ENCODE data around the gene GRID1.
A peak's percentile ranks its signal among the peaks of the same experiment; 100 is the strongest.
"Not testable (repeated sequence)": the region's sequence is repeated elsewhere in the genome, so short reads cannot be mapped to it uniquely, and the experiment has no call there.

GRID1 gene

DNA sequence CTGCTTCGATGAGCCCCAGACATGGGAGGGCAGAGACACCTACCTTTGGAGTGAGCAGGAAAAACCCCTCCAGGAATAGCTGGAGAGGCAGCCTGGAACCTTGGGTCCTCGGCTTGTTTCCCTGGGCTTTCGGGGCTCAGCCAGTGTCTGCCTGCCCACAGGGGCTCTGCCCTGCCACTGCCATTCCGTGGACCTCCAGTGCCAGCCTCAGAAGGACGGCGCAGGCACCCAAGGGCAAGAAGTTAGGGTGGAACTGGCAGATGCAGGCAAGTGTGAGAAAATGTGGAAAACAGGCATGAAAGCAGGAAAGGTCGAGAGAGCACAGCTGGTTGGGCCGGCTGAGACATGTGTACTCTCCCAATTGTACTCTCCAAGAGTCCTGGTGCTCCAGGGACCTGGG lies 281.5 kb downstream of the GRID1 start:
- DNase-seq (ENCODE audit: insufficient read length, low spot score), result no peak
- TF ChIP-seq POLR2A (IDR thresholded peaks at IDR 0.05; ENCODE audit: low read depth, low read length), result no peak
- TF ChIP-seq PAX5 (IDR thresholded peaks at IDR 0.05; ENCODE audit: insufficient read depth, low read length, severe bottlenecking), result no peak
- TF ChIP-seq SPI1 (IDR thresholded peaks at IDR 0.05; ENCODE audit: low read depth, low read length), result no peak
- no peak for TF ChIP-seq POLR2AphosphoS5 (IDR thresholded peaks at IDR 0.05; ENCODE audit: low read depth, low read length)
- TF ChIP-seq POU2F2 (IDR thresholded peaks at IDR 0.05; ENCODE audit: low read depth, low read length), result no peak
- TF ChIP-seq TAF1 (IDR thresholded peaks at IDR 0.05; ENCODE audit: low read depth, low read length), result no peak
- FAIRE-seq, result no peak

DNA sequence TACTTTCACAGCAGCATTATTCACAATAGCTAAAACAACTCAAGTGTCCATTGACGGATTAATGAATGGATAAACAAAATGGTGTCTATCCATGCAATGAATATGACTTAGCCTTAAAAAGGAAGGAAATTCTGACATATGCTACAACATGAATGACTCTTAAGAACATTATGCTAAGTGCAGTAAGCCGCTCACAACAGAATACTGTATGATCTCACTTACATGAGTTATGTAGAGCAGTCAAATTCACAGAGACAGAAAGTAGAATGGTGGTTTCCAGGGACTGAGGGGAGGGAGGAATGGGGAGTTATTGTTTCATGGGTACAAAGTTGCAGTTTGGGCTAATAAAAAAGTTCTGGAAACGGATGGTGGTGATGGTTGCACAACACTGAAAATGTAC lies 282.0 kb downstream of the GRID1 start:
- TF ChIP-seq TAF1 (IDR thresholded peaks at IDR 0.05; ENCODE audit: low read depth, low read length) (no peak), SPI1 (IDR thresholded peaks at IDR 0.05; ENCODE audit: low read depth, low read length) (no peak), POU2F2 (IDR thresholded peaks at IDR 0.05; ENCODE audit: low read depth, low read length) (no peak), PAX5 (IDR thresholded peaks at IDR 0.05; ENCODE audit: insufficient read depth, low read length, severe bottlenecking) (no peak), POLR2AphosphoS5 (IDR thresholded peaks at IDR 0.05; ENCODE audit: low read depth, low read length) (no peak), POLR2A (IDR thresholded peaks at IDR 0.05; ENCODE audit: low read depth, low read length) (no peak)
- FAIRE-seq (no peak), DNase-seq (ENCODE audit: insufficient read length, low spot score) (no peak)

DNA sequence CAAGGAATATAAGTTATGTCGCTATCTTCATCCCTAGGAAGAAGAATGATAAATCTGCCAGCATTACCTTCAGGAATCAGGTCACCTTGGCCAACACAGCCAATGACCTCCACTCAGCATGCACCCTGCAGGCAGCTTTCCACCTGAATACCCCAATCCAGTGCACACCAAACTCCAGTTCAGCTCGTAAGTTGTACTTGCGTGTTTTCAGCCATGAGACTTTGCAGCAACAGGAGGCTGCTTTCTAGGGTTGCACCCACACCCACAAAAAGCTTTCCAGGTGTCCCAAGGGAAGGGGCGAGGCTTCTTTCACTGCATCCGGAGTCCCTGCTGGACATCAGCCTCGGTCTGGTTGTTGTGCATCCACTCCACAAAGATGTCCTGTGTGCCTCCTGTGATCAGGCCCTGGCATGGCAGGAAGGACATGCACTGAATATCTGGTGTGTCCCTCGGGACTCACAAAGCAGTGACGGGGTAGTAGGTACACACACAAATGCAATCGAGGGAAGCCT lies 282.9 kb downstream of the GRID1 start:
- DNase-seq (ENCODE audit: insufficient read length, low spot score) (no peak), FAIRE-seq (no peak)
- TF ChIP-seq POLR2A (IDR thresholded peaks at IDR 0.05; ENCODE audit: low read depth, low read length), result no peak
- TF ChIP-seq POLR2AphosphoS5 (IDR thresholded peaks at IDR 0.05; ENCODE audit: low read depth, low read length), result no peak
- TF ChIP-seq PAX5 (IDR thresholded peaks at IDR 0.05; ENCODE audit: insufficient read depth, low read length, severe bottlenecking), result no peak
- TF ChIP-seq SPI1 (IDR thresholded peaks at IDR 0.05; ENCODE audit: low read depth, low read length), result no peak
- no peak for TF ChIP-seq TAF1 (IDR thresholded peaks at IDR 0.05; ENCODE audit: low read depth, low read length)
- TF ChIP-seq POU2F2 (IDR thresholded peaks at IDR 0.05; ENCODE audit: low read depth, low read length), result no peak

DNA sequence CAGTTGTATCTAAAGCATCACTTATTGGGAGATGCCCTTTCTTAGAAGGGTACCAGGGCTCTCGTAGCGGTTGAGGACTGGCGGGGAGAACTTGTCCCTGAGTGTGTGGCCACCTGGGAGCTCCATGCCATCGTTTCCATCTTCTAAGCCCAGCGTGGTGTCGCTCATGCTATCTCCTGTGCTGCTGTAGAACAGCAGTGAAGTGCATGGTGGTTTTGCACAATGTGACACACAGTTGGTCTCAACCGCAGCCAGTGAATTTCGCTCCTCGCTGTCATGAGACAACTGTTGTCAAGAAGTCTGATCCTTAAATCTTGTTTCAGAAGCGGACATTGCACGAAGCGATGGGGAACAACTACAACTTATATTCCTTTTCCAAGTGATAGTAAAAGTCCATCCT lies 283.4 kb downstream of the GRID1 start:
- DNase-seq (ENCODE audit: insufficient read length, low spot score) (no peak), FAIRE-seq (no peak)
- TF ChIP-seq SPI1 (IDR thresholded peaks at IDR 0.05; ENCODE audit: low read depth, low read length) (no peak), POU2F2 (IDR thresholded peaks at IDR 0.05; ENCODE audit: low read depth, low read length) (no peak)

DNA sequence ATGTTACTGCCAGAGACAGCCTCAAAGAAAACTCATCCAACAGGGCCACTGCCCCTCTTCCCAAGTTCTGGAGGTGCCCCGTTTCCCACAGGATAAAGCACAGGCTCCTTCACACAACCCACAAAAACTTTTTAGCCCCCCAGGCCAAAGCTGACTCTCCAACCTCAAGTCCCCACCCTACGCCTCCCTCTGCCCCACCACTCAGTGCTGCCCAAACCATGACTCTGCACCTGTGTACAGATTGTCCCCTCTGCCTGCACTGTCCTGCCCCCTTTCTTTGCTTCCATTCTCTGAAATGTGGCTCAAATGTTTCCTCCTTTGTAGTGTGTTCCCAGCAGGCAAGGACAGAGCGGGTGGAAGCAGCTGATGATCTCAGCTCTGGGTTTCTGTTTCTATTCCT lies 284.0 kb downstream of the GRID1 start:
- DNase-seq (ENCODE audit: insufficient read length, low spot score) (no peak), FAIRE-seq (no peak)
- TF ChIP-seq POU2F2 (IDR thresholded peaks at IDR 0.05; ENCODE audit: low read depth, low read length), result no peak
- TF ChIP-seq POLR2AphosphoS5 (IDR thresholded peaks at IDR 0.05; ENCODE audit: low read depth, low read length), result no peak
- TF ChIP-seq POLR2A (IDR thresholded peaks at IDR 0.05; ENCODE audit: low read depth, low read length), result no peak
- TF ChIP-seq TAF1 (IDR thresholded peaks at IDR 0.05; ENCODE audit: low read depth, low read length), result no peak
- TF ChIP-seq SPI1 (IDR thresholded peaks at IDR 0.05; ENCODE audit: low read depth, low read length), result no peak
- no peak for TF ChIP-seq PAX5 (IDR thresholded peaks at IDR 0.05; ENCODE audit: insufficient read depth, low read length, severe bottlenecking)

DNA sequence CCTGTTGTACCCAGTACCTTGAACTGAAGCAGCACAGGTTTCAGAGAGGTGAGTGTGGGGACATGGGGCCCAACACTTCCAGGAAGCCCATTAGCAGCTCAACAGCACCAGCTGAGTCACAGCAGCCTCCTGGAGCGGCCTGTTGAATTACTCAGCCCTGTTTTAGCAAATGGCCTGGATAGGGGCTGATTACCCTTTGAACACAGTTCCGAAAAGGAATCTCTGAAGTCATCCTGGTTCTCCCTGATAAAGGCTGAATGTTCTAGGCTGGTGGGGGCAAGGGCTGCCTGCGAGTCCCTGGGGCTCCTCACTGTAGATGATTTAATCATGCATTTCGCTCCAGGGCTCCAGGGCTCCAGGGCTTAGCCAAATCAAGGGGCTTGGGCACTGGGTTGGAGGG lies 287.5 kb downstream of the GRID1 start:
- no peak for FAIRE-seq
- TF ChIP-seq POLR2A (IDR thresholded peaks at IDR 0.05; ENCODE audit: low read depth, low read length) (no peak), SPI1 (IDR thresholded peaks at IDR 0.05; ENCODE audit: low read depth, low read length) (no peak), PAX5 (IDR thresholded peaks at IDR 0.05; ENCODE audit: insufficient read depth, low read length, severe bottlenecking) (no peak), POU2F2 (IDR thresholded peaks at IDR 0.05; ENCODE audit: low read depth, low read length) (no peak), POLR2AphosphoS5 (IDR thresholded peaks at IDR 0.05; ENCODE audit: low read depth, low read length) (no peak), TAF1 (IDR thresholded peaks at IDR 0.05; ENCODE audit: low read depth, low read length) (no peak)
- no peak for DNase-seq (ENCODE audit: insufficient read length, low spot score)

DNA sequence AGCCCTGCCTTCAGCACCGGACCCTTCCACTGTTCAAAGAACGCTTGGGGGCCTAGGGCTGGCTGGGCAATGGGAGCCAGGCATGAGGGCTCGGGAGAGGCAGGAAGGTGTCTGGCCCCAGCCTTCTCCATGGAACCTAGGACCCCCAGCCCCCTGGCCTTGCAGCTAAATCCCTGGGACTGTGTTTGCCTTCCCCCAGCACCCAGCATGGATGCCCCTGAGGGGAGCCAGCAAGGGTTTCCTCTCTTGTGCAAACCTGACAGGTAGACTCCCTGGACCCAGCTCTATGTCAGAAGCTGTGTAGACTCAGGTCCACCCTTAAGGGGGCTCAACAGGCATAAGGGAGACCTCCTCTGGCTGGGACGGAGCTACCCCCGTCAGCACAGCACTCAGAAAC lies 288.0 kb downstream of the GRID1 start:
- no peak for DNase-seq (ENCODE audit: insufficient read length, low spot score)
- no peak for FAIRE-seq
- TF ChIP-seq POU2F2 (IDR thresholded peaks at IDR 0.05; ENCODE audit: low read depth, low read length) (no peak), TAF1 (IDR thresholded peaks at IDR 0.05; ENCODE audit: low read depth, low read length) (no peak), POLR2AphosphoS5 (IDR thresholded peaks at IDR 0.05; ENCODE audit: low read depth, low read length) (no peak)

DNA sequence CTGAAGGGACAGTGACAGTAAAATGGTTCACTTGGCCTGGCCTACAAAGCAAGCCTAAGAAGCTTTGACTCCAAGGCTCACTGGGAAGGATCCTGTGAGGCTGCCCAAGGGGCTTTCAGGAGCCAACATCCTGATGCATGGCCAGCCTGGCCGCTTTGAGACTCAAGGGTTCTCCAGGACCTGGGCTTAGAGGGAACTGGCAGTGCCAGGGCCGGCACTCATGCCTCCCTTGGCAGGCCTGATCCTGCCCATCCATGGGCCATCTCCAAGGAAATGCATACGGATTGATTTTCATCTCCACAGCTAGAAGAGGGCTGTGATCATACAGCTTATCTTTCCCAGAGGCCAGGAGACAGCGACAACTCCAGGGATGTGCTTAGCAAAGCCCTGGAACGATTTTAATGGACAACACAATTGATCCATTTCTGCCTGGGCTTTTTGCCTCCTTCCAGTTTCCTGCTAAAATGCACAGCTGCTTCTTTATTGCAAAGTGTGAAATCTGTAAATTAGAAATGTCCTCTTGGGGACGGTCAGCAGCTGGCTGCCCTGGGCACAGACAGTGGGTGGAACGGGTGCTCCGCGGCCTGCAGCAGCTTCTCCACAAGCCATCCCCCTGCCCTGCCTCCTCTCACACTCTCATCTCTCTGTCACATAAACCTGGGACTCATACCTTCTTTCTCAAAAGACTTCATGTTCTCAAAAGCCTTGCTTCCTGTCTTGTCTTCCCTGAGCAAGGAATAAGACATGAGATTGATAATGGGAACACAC lies 288.5 kb downstream of the GRID1 start:
- DNase-seq (ENCODE audit: insufficient read length, low spot score) (no peak), FAIRE-seq (no peak)
- no peak for TF ChIP-seq POLR2A (IDR thresholded peaks at IDR 0.05; ENCODE audit: low read depth, low read length)
- no peak for TF ChIP-seq POU2F2 (IDR thresholded peaks at IDR 0.05; ENCODE audit: low read depth, low read length)
- TF ChIP-seq POLR2AphosphoS5 (IDR thresholded peaks at IDR 0.05; ENCODE audit: low read depth, low read length), result no peak
- TF ChIP-seq PAX5 (IDR thresholded peaks at IDR 0.05; ENCODE audit: insufficient read depth, low read length, severe bottlenecking), result no peak
- TF ChIP-seq SPI1 (IDR thresholded peaks at IDR 0.05; ENCODE audit: low read depth, low read length), result no peak
- TF ChIP-seq TAF1 (IDR thresholded peaks at IDR 0.05; ENCODE audit: low read depth, low read length), result no peak

DNA sequence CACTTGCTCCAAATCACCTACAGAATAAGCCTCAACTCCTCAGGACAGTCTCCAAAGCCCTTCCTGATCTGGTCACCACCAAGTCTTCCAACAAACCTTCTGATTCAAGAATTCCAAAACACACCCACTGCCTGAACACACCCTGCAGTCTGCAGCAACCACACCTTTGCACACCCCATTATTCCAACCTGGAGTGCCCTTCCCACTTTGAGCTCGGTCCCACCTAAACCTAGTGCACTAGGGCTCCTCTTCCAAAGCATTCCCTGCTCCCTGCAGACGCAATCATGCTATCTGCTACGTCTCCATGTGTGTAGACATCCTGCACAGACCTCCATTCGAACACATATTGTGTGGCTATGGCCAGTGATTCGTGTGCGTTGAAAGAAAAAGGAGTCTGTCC lies 289.3 kb downstream of the GRID1 start:
- FAIRE-seq (no peak), DNase-seq (ENCODE audit: insufficient read length, low spot score) (no peak)
- TF ChIP-seq POLR2A (IDR thresholded peaks at IDR 0.05; ENCODE audit: low read depth, low read length) (no peak), POU2F2 (IDR thresholded peaks at IDR 0.05; ENCODE audit: low read depth, low read length) (no peak), PAX5 (IDR thresholded peaks at IDR 0.05; ENCODE audit: insufficient read depth, low read length, severe bottlenecking) (no peak), TAF1 (IDR thresholded peaks at IDR 0.05; ENCODE audit: low read depth, low read length) (no peak), POLR2AphosphoS5 (IDR thresholded peaks at IDR 0.05; ENCODE audit: low read depth, low read length) (no peak), SPI1 (IDR thresholded peaks at IDR 0.05; ENCODE audit: low read depth, low read length) (no peak)

DNA sequence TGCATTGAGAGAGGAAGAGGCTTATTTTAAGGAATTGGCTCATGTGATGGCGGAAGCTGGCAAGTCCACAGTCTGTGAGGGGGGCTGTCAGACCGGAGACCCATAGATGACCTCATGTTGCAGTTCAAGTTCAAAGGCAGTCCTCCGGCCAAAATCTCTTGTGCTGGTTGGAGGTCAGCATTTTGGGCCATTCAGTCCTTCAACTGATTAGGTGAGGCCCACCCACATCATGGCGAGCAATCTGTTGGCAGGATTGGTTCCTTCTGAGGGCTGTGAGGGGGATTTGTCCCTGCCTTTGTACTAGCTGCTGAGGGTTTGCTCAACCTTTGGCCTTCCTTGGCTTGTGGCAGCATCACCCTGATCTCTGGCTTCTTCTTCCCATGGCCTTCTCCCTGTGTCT lies 290.1 kb downstream of the GRID1 start:
- DNase-seq (ENCODE audit: insufficient read length, low spot score), result not testable (repeated sequence)
- FAIRE-seq, result peak; percentile 82

All from GM12891 (cell line).